Activated CD4-positive, alpha-beta T cell treated with anti-CD3 and anti-CD28 coated beads for 24 hours (primary cell): ENCODE data around the gene HS6ST3.

Source experiments
- DNase-seq, 2 donors: peaks; one replicate each; pipeline ENCODE4 v3.0.0-alpha.2; 2020; ENCODE audit warnings: low read depth in 2 of 2

HS6ST3 gene

DNA sequence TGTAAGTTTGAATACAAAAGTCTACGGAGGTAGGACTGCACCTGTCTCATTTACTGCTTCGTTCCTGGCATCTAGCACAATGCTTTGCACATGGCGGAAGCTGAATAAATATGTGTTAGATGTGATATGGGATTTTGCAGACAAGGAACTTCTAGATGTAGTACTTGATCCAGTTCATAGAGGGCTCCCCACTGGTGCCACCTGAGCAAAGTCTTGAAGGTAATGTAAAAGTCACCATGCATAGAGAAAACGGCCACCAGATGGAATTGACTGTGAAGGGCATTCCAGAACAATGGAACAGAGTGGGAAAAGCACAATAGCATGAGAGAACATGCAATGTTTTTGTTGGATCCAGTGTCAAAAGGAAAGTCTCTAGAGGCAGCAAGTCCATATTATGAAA is 209.3 kb downstream of the HS6ST3 start:
- DNase-seq, result no peak

DNA sequence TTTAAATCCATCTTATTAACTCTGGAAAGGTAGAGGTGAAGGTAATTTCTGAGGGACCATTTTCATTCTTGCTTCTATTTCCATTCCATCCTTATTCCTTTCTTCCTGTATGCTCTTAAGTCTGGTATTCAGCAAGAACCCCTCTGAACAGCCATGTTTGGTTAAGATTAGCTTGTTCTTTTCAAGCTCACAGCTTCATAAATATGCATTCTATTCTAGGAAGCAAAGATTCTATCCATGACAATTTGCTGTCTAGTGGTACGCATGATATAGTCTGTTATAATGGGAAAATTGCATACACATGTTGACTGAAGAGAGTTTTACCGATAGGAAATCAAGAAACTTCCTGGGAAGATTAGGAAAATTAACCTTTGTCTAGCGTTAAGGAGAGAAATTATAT is 218.7 kb downstream of the HS6ST3 start:
- DNase-seq, result no peak

DNA sequence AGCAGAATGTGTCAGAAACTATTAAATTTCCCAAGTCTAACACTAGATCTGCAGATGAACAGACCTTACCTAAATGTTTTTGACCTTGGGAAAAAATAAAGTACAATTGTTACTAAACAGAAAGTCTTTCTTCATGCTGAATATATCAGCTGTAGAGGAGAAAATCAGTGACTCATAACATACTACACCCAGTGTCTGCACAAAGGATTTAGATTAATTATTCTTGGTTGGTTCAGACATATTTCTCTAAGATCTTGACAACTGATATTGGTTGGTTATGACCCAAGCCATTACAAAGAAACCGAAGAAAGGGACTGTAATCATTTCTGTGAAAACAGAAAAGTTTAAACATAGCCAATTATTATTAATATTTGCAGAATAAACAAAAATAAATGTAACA is 225.1 kb downstream of the HS6ST3 start:
- DNase-seq, result no peak

DNA sequence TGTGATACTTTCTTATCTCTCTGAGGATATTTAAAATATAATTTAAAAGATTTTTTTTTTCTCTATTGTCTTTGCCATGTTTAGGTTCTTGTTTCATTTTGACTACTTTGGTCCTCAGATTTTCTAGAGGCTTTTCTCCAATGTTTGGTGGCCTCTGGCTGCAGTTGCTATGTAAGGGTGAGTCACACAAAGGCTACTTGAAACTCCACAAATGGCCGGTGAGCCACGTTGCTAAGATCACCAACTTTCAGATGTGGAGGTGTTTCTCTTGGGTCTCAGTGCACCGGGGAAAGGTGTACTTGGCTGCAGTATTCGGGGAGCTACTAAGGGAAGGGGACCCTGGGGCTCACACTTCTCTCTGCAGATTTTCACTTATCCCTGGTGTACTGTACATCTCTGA is 248.1 kb downstream of the HS6ST3 start:
- no peak for DNase-seq

DNA sequence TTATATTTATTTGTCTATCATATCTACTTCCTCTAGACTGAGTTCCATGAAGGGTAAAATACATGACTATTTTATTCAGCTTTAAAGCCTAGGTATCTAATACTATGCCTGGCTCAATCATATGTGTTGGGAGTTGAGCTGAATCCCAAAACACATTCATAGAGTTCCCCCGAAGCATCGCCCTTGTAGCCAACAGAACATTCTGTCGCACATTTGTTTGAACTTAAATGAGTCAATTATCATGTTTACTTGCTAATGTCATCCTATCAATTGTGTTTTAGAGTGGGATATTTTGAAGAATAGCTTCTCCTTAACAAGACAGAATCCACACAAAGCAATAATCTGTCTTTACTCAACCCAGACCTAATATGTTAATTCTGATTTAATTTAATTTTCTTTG is 252.4 kb downstream of the HS6ST3 start:
- DNase-seq, result no peak

DNA sequence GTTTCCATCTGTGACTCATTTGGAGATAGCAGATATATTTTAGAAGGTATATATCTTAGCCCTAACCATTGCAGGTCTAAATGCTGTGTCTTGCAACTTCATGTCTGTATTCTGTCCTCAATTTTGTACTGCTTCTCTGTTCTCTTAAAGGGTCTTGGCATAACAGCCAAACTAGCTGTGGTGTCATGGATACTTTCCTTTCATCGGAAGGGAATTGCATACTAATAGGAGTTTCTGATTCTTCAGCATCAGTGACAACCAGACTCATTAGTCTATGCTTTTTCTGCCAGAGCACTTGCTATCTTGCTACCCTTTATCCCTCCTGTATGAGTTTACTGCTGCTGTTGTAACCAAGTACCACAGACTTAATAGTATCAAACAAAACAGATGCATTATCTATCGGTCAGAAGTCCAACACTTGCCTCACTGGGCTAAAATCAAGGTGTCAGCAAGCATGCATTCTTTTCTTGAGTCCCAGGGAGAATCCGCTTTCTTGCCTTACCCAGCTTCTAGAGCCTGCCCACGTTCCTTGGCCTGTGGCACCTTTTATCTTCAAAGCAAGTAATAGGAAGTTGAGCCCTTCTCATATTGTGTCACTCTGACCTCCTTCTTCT is 253.1 kb downstream of the HS6ST3 start:
- no peak for DNase-seq

DNA sequence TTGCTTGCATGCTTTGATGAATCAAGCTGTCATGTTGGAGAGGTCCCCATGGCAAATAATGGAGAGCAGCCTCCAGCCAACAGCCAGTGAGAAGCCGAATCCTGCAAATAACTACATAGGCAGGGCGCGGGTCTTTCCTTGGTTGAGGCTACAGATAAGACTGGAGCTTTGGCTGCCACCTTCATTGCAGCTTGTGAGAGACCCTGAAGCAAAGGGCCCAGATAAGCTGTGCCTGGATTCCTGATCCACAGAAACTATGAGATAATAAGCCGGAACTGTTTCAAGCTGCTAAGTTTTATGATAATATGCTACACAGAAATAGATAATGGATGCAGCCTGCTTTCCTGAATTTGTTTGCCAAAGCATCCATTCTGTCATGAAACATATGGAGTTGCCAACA is 257.0 kb downstream of the HS6ST3 start:
- DNase-seq, result no peak

DNA sequence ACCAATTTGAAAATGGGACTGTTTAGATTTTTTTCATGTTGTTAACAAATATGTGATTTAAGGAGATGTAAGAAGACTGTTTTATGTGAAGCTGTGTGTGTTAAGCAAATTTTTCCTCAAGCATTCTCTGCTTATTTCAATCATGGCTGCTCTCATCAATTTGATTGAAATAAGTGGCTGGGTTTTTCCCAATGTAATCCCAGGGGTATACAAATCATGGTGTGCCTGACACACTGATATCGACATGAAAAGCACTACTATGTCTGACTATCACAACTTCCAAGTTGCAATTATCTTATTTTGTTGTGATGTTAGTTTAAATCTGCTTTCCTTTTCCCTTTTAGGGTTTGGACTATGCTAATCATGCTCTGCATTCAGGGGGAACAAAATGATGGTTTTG is 283.7 kb downstream of the HS6ST3 start:
- DNase-seq, result no peak

DNA sequence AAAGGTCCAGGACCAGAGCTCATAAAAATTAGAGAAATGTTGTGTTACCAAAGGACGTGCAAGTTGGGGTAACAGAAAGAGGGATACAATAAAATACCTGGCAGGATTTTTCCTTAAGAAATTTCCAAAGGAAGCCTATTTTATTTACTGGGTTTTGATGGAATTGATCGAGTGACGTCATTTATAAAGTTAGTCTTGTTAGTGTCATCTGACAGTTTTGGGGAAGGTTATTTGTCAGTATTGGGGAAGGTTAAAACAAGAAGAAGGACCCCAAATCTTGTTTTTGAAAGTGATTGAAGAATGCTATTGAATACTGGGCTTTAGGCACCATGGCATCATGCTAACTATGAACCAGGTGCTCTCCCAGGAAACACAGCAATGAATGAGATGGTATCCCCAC is 287.9 kb downstream of the HS6ST3 start:
- DNase-seq, result no peak

DNA sequence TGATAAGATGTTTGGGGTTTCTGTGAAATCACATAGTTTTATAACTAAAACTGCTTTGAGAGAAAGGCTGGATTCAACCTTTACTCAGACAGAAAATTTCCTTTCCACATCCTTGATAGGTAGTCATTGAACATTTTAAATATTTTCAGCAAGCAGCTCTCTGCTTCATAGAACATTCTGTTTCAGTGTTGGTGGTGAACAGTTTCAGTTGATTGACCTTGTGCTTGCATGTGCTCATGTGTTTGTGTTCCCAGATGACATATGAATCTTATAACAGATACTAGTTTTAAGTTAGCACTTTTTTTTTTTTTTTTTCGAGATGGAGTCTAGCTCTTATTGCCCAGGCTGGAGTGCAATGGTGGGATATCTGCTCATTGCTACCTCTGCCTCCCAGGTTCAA is 290.1 kb downstream of the HS6ST3 start:
- DNase-seq, result no peak

DNA sequence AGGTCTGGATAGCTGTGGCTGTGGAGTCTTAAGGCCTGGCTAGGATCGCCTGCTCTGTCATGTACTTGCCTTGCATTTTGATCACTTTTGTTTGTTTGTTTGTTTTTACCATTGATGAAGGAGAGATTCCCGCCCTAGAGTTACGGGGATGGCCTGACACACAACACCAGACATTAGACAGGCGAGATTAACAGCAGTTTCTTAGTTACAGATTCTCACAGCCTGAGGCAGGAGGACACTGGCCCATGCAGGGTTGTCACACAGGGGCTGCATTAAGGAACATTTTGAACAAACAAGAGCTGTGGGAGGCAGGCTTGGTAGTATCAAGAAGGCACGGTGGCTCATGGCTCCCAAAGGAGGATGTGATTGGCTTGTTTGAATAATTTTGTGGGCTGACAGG is 291.8 kb downstream of the HS6ST3 start:
- no peak for DNase-seq

DNA sequence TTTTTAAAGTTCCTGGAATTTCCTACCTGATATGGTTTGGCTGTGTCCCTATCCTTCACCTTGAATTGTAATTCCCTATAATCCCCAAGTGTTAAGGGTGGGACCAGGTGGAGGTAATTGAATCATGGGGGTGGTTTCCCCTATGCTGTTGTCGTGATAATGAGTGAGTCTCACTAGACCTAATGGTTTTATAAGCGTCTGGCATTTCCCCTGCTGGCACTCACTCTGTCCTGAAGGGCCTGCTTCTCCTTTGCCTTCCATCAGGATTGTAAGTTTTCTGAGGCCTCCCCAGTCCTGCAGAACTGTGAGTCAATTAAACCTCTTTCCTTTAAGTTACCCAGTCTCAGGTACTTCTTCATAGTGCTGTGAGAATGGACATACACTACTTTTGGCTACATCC is 298.7 kb downstream of the HS6ST3 start:
- no peak for DNase-seq

DNA sequence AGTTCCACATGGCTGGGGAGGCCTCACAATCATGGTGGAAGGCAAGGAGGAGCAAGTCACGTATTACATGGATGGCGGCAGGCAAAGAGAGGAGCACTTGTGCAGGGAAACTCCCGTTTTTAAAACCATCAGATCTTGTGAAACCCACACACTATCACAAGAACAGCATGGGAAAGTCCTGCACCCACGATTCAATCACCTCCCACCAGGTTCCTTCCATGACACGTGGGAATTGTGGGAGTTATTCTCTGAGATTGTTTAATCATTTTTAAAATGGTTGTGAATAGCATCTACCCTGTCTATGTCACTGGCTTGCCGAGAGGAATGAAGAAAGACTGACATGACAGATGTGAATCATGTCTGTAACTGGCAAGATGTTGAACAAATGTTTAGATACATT is 301.7 kb downstream of the HS6ST3 start:
- DNase-seq, result no peak

DNA sequence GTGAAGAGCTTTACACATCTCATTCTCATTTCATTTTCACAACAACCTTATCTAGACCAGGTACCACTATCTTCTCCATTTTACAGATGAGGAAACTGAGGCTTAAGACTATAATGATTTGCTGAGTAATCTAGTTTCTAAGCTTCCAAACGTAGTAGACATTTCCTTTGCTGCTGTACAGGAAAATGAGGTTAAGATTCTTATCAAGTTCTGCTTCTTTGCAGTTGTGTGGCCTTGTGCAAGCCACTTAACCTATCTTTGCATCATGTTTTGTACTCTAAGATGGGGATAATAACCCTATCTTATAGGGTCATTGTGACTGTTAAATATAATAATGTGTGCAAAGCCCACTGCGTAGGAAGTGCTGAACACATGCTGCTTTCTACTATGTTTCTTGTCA is 307.9 kb downstream of the HS6ST3 start:
- DNase-seq, result no peak

DNA sequence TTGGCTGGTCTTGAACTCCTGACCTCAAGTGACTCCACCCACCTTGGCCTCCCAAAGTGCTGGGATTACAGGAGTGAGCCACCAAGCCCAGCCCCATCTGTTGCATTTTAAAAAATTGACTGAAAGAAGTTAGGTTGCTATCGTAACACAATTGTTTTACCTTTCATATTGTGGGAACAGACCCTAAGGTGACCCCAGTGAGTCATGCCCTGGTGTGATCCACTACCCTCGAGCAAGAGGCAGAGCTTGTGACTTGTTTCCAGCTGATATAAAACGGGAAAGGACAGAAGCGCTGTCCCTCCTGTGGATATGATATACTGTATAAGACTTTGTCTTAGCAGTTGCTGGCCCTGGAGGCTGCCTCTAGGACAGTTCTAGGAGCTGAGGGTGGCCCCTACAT is 308.6 kb downstream of the HS6ST3 start:
- DNase-seq, result no peak

DNA sequence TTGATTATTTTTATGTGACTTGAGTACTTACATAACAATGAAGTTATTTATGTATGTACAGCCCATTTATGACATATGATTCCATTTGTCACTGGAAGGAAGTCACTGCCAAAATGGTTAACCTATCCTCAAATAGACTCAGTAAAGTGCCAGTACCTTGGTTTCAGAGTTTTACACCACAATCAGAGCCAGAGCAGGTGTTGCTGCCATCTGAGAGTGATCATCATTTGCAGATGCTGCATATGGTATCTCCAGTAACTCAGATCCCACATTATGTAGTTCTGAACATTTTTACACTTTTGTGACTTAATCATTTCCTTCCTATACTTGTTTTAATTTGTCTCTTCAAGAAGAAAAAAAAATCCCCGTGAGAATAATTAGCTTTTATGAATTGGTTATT is 313.3 kb downstream of the HS6ST3 start:
- no peak for DNase-seq

DNA sequence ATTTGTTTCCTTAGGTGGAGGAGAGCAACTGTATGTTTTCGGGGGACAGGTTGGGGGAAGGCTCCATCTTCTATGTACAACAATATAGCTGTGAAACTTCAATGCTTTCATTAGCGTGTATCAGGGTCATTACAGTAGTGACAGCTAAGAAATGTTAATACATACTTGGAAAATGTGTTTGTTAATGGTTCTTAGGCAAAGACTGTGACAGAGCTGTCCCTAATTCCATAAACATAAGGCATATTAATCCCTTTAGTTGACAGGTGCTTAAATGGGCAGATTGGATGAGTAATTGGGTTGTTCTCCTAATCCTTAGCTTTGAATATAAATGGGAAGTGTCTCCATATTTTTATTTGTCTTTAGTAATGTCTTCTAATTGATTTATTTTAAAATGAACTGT is 313.7 kb downstream of the HS6ST3 start:
- DNase-seq, result no peak

DNA sequence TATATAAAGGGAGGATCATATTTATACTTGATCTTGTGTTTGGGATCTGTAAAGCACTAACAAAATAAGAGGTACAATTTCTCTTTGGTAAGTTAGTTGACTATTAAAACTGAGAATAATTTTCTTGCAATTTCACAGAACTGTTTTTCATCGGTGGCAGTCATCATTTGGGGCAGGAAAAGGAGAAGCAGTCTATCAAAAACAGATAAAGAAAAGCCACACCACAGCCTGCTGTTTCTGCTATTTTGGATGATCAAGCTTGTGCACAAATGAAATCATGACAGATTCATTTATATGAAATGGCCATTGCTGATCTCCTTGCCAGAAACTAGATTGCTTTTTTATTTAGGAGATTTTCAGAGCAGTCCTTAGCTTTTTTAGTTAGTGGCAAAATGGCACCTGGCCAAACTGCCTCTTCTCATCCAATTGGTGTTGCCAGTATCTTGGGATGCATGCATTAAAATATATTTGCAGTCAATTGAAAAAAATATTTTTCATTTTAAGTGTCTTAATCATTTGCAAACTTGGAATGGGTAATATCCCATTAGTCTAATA is 326.0 kb downstream of the HS6ST3 start:
- no peak for DNase-seq

DNA sequence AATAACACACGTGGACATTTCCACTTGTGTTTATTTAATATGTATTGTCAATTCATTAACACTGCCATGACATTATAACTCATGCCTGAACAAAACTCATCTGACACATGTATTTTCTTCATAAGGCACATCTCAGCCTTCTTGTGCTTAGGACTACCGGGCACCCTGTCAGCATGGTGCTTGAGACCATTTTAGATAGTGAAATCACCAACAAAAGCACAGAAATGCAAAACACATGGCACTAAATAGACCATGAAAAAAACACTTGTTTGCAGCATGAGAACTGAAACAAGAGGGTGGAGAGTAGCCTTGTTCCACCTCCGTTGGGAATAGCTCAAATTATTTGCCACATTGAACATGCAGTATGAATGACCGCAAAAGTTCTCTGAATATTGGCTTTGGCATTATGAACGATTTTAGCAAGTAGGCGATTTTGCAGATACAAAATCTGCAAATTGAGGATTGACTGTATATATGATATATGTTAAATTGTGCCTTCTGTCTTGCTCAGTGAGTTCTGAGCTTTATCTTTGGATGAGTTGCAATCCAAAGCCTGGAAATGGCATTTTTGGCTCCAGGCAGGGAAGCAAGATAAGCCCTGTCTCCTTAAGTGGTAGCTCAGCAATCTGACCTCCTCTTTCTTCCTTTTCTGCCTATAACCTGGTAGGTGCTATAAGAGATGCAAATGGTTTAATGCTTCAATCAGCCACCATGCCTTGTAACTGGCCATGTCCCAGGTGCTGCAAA is 328.2 kb downstream of the HS6ST3 start:
- no peak for DNase-seq

DNA sequence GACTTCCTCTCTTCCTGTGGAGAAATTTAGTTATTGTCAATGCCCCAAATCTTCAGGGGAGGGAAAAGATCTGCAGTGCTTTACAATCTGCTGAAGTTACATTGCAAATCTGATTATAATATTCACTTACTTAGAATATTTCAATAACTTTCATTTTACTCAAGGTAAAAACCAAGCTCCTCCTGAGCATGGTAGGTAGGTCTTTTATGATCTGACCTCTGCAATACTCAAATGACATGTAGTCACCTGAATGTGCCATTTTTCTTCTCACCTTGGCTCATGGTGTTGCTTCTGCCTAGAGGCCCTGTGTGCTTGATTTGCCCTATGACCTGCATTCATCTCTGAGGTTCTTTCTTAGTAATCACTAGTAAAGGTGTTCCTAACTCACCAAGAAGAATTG is 331.4 kb downstream of the HS6ST3 start:
- no peak for DNase-seq

DNA sequence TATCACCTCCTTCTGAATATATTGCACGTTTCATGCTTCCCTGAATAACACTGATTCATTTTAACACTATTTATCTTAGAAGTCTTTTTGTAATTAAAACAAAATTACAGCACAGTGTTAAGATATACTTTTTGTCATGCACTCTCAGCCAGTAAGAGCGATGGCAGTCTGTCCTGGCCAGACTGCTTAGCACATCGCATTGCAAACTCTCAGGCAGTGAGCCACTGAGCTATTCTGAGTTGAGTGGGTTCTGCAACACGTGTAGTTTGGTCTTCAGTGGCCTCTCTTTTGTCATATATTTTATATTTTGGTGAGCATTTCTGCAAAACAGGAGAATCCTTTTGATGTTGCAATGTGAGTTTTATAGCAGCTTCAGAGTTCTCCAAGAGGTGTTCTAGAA is 332.1 kb downstream of the HS6ST3 start:
- DNase-seq, result no peak

DNA sequence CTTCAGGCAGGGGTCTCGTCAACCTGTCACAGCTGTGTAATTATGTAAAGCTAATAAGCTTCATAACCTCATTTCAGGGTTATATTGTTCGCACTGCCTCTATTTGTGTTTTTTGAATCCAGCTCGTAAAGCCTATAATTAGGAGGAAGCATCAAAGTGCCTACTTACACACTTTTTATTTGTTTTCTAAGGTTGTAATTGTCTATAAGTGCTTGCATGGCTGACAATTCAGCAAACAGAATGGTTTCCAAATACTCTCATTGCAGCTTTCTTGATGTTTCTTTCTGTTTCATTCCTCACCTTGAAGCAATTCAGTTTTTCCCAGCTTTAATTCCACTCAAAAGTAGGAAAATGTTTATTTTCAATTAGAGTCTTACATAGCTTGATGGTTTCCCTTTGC is 336.3 kb downstream of the HS6ST3 start:
- DNase-seq, result no peak

DNA sequence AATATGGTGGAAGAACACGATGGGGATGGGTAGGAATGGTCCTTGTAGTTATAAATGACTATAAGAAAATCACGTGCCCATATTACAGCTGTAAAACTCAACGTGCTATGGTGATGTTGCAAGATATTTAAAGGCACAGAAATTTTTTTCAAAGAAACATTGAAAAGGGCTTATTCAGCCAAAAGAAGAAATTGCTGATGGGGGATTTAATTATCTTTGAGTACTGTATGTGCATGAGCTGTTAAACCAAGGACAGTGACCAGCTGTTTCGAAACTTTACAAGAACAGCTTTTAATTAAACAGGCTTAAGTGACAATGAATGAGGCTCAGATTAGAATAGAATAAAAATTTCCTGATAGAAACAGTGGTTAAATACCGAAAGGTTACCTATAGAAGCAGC is 339.0 kb downstream of the HS6ST3 start:
- DNase-seq, result no peak
